ENCODE measurements around the gene SENP6. TPM values are rescaled to one million over a fixed set of nuclear protein-coding genes. Genes with fewer than 3 reads are reported as not detected.

SENP6 gene
- total and polyA plus RNA-seq, 4 donors = 31.8 to 147 (median 101) TPM

Other genes with a start within 250 kb of the SENP6 start
- gene FILIP1, start 108.1 kb upstream of the SENP6 start, total RNA-seq = 10 to 100 TPM; 34.4 to 53.3 TPM
- 1 to 10 TPM; 6.9 to 8.3 TPM for gene FILIP1, start 108.1 kb upstream of the SENP6 start, polyA plus RNA-seq
- 10 to 100 TPM; 24.4 to 24.8 TPM for gene MYO6, start 147.4 kb downstream of the SENP6 start, total RNA-seq
- 10 to 100 TPM; 10.8 to 11.6 TPM for gene MYO6, start 147.4 kb downstream of the SENP6 start, polyA plus RNA-seq

Measured in aorta (tissue), 4 donors.